SK-N-SH (cell line): ENCODE results near the gene PRKCQ. TPM values are rescaled to one million over a fixed set of nuclear protein-coding genes. Genes with fewer than 3 reads are reported as not detected.

Experiments used
- CTCF ChIA-PET: fragments of 300-600, 350-600 bp; formaldehyde crosslinking; extraction: SDS; loops from one replicate; lab custom pipeline; 2021; lab: Yijun Ruan, JAX
- POLR2A ChIA-PET: fragments of 350-600 bp; sonication (Branson Sonifier 250); formaldehyde crosslinking; extraction: SDS; loops from one replicate; lab custom pipeline; 2020; ENCODE audit warnings: antibody characterized with exemption, inconsistent platforms; lab: Yijun Ruan, JAX
- DNase-seq: peaks from one replicate; pipeline ENCODE4 v3.0.0; 2012
- H2AFZ ChIP-seq: fragments of 200-600 bp; sonication (generic); 2 replicates; pipeline ENCODE4 v1.8.1; 2016; ENCODE audit warnings: antibody characterized with exemption, mild to moderate bottlenecking, low read depth
- H3F3A ChIP-seq: fragments of 200-600 bp; sonication (generic); replicated peaks from 2 replicates; pipeline ENCODE3; 2016; ENCODE audit warnings: antibody characterized with exemption, mild to moderate bottlenecking; ENCODE audit not compliant: insufficient read depth
- H3K27ac ChIP-seq, 2 experiments: fragments of 200-500 bp in 1 of 2; fragments of 200-600 bp in 1 of 2; sonication (Bioruptor generic) in 1 of 2; sonication (generic), shearing (Covaris generic) in 1 of 2; 2 replicates each; pipeline versions ENCODE4 v1.5.1 to v1.6.1; 2014 to 2016; ENCODE audit warnings: low read depth in 2 of 2, inconsistent platforms in 1 of 2, low read length in 1 of 2, mild to moderate bottlenecking in 1 of 2, mixed read lengths in 1 of 2
- H3K27me3 ChIP-seq: fragments of 200-600 bp; sonication (generic), shearing (Covaris generic); 2 replicates; pipeline ENCODE4 v1.6.1; 2016; ENCODE audit warnings: mixed run types; ENCODE audit not compliant: insufficient read depth
- H3K36me3 ChIP-seq, 2 experiments: fragments of 200-500 bp in 1 of 2; fragments of 200-600 bp in 1 of 2; sonication (Bioruptor generic) in 1 of 2; sonication (generic) in 1 of 2; replicated peaks in 1 of 2; 2 replicates each; pipeline versions ENCODE3 to v1.5.1; 2014 to 2016; ENCODE audit warnings: low read length in 1 of 2, mild to moderate bottlenecking in 1 of 2; ENCODE audit not compliant: insufficient read depth in 2 of 2, control insufficient read depth in 1 of 2
- H3K4me1 ChIP-seq, 2 experiments: fragments of 200-500 bp in 1 of 2; fragments of 200-600 bp in 1 of 2; sonication (Bioruptor generic) in 1 of 2; sonication (generic), shearing (Covaris generic) in 1 of 2; 2 replicates each; pipeline versions ENCODE4 v1.5.1 to v1.6.1; 2014 to 2016; ENCODE audit warnings: low read depth in 1 of 2, low read length in 1 of 2, mixed run types in 1 of 2; ENCODE audit not compliant: insufficient read depth in 2 of 2, control insufficient read depth in 1 of 2
- H3K4me2 ChIP-seq: fragments of 200-600 bp; sonication (generic), shearing (Covaris generic); 2 replicates; pipeline ENCODE4 v1.6.1; 2017; ENCODE audit warnings: mixed run types
- H3K4me3 ChIP-seq, 2 experiments: fragments of 200-500 bp in 1 of 2; fragments of 200-600 bp in 1 of 2; sonication (Bioruptor generic) in 1 of 2; sonication (generic), shearing (Covaris generic) in 1 of 2; 2 replicates each; pipeline versions ENCODE4 v1.5.1 to v1.8.1; 2014 to 2016; ENCODE audit warnings: low read depth in 2 of 2, inconsistent platforms in 1 of 2, low read length in 1 of 2, mild to moderate bottlenecking in 1 of 2, mixed read lengths in 1 of 2, moderate library complexity in 1 of 2
- H3K79me2 ChIP-seq: fragments of 200-600 bp; sonication (generic); 2 replicates; pipeline ENCODE4 v1.8.1; 2017; ENCODE audit warnings: mild to moderate bottlenecking; ENCODE audit not compliant: insufficient read depth
- H3K9ac ChIP-seq: fragments of 200-600 bp; sonication (generic); 2 replicates; pipeline ENCODE4 v1.6.1; 2017; ENCODE audit warnings: mixed run types
- H3K9me2 ChIP-seq: fragments of 200-600 bp; sonication (generic); 2 replicates; pipeline ENCODE4 v1.6.1; 2017; ENCODE audit warnings: mixed run types
- H3K9me3 ChIP-seq: fragments of 200-600 bp; sonication (generic); 2 replicates; pipeline ENCODE4 v1.6.1; 2017; ENCODE audit warnings: mixed run types, mild to moderate bottlenecking, moderate library complexity
- H4K20me1 ChIP-seq: fragments of 200-600 bp; sonication (generic); 2 replicates; pipeline ENCODE4 v1.6.1; 2017; ENCODE audit warnings: mild to moderate bottlenecking, mixed run types; ENCODE audit not compliant: insufficient read depth
- EP300 ChIP-seq, 2 experiments: IDR thresholded peaks; 2 replicates each; pipeline versions ENCODE4 v1.4.0 to v1.6.1; 2012; ENCODE audit warnings: borderline replicate concordance in 1 of 2, low read depth in 1 of 2, low read length in 1 of 2
- EZH2phosphoT487 ChIP-seq: fragments of 200-600 bp; sonication (generic); IDR thresholded peaks from 2 replicates; pipeline ENCODE4 v1.6.1; 2017; ENCODE audit warnings: low read depth, mixed run types, mild to moderate bottlenecking, antibody characterized with exemption, moderate library complexity, borderline replicate concordance
- NRF1 ChIP-seq: IDR thresholded peaks from 2 replicates; pipeline ENCODE4 v1.6.1; 2012; ENCODE audit warnings: low read depth, mild to moderate bottlenecking, low read length
- TCF12 ChIP-seq: IDR thresholded peaks from 2 replicates; pipeline ENCODE4 v1.4.0; 2012
- TEAD4 ChIP-seq: IDR thresholded peaks from 2 replicates; pipeline ENCODE4 v1.4.0; 2012; ENCODE audit warnings: mild to moderate bottlenecking, borderline replicate concordance; ENCODE audit not compliant: insufficient read depth
- WGBS: methylation state at CpG from one replicate; pipeline ENCODE4 v1.1.6; 2017; ENCODE audit warnings: low lambda C conversion rate; 5-methylcytosine and 5-hydroxymethylcytosine counted together
- polyA plus RNA-seq, 3 experiments: library from polyadenylated mRNA; depleted of rRNA; stranded (reverse); fragments of >200 nt; gene quantifications; 2 replicates each; pipeline ENCODE4 v1.2.3, GENCODE V29; 2012
- TF ChIP-seq, protein P1 (sequence below): IDR thresholded peaks from 2 replicates; pipeline ENCODE4 v1.4.0; 2012; ENCODE audit warnings: low read depth, borderline replicate concordance
- TF ChIP-seq, protein P2 (sequence below): IDR thresholded peaks from 2 replicates; pipeline ENCODE4 v1.4.0; 2012; ENCODE audit warnings: low read depth, borderline replicate concordance
- TF ChIP-seq, protein P3 (sequence below): fragments of 150-350 bp; IDR thresholded peaks from 2 replicates; pipeline ENCODE4 v1.6.1; 2016; ENCODE audit warnings: mild to moderate bottlenecking, low read depth, low read length

PRKCQ gene
- polyA plus RNA-seq, 1 of the 3 experiments (the other 2 are of a cell fraction), result 0.18 TPM

DNA sequence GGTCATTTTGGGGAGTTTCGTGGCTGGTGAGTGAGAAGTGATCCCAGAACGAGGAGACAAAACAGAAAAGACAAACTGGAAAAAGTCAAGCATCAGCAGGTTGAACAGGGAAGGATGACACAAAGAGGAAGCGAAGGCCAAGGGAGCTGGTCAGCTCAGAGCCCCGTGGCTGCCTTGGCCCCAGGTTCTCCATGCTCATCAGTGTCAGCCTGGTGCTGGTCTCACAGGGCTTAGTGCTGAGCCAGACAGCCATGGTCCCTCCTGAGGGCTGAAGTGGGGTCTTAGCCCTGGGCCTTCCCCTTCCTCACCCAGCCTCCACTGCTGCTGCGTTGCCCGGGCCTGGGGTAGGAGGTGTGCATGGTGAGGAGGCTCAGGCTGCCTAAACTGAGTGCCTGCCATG is 193.7 kb downstream of the PRKCQ start:
- H3K9ac ChIP-seq, result no peak overlapping the region
- H3K4me2 ChIP-seq, result no peak overlapping the region
- H3K27me3 ChIP-seq, result no peaks in the 10 kb centered on the region
- H3F3A ChIP-seq, result peaks cover 10% of the 10 kb centered on the region
- no peaks in the 10 kb centered on the region for H3K9me2 ChIP-seq
- H3K4me1 ChIP-seq, result peaks cover 2 to 12% of the 10 kb centered on the region in 2 experiments; a peak in 3 of 4 replicates
- no peak for DNase-seq
- H3K9me3 ChIP-seq, result peaks cover 4% of the 10 kb centered on the region; the same call in 1 of the 2 replicates
- ChIA-PET CTCF (interaction anchor here (1.9 kb wide), 1 partner anchor 15 kb away, joined by 5 read pairs; no protein-coding TSS in a partner anchor), POLR2A (no interaction called here)
- H3K36me3 ChIP-seq, result no peaks in the 10 kb centered on the region
- no peak overlapping the region for H3K27ac ChIP-seq
- H2AFZ ChIP-seq, result no peak overlapping the region
- no peaks in the 10 kb centered on the region for H3K79me2 ChIP-seq
- no peak for TF ChIP-seq TEAD4
- H4K20me1 ChIP-seq, result no peaks in the 10 kb centered on the region
- no peak overlapping the region for H3K4me3 ChIP-seq
- WGBS, result 73% methylated on average over 4 of the region's 6 CpGs

DNA sequence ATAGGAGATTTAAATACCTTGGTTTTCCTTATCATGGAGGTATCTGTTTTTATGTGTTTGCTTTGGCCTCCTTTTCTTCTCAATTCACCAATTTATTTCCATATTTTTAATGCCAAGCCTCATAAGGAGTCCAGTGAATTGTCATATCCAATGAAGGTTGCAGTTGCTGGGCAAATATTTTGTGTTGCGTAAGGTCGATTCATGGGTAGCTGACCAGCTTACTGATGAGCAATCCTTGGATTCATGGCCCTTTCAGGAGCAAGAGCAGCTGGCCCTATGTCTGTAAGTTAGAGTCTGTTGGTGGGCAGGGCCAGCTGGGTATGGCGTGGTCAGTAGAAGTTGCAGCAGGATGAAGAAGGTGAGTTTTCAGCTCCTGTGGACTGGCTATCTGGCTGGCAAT is 194.4 kb downstream of the PRKCQ start:
- WGBS, result 87% methylated on average over 3 of the region's 3 CpGs
- H3F3A ChIP-seq, result peaks cover 13% of the 10 kb centered on the region
- DNase-seq, result no peak
- H3K36me3 ChIP-seq, result no peaks in the 10 kb centered on the region
- H3K4me2 ChIP-seq, result no peak overlapping the region
- H4K20me1 ChIP-seq, result no peaks in the 10 kb centered on the region
- no peak overlapping the region for H3K27ac ChIP-seq
- TF ChIP-seq EP300 (IDR thresholded peaks at IDR 0.05; ENCODE audit: borderline replicate concordance in 1 of 2, low read depth in 1 of 2, low read length in 1 of 2) (no peak), TCF12 (0 out of 2 replicates have a peak, but pooled peaks have one; percentile 21)
- TF ChIP-seq, all 33 proteins: peak for 1
- H3K9me3 ChIP-seq, result peaks cover 4% of the 10 kb centered on the region; the same call in 1 of the 2 replicates
- H3K27me3 ChIP-seq, result no peaks in the 10 kb centered on the region
- H3K9me2 ChIP-seq, result no peaks in the 10 kb centered on the region
- no peak overlapping the region for H2AFZ ChIP-seq
- H3K4me1 ChIP-seq, result peaks cover 2 to 12% of the 10 kb centered on the region in 2 experiments; a peak in 3 of 4 replicates
- ChIA-PET POLR2A (no interaction called here), CTCF (interaction anchor here (0.9 to 1.9 kb wide), 2 partner anchors 10 to 16 kb away, joined by 3 to 5 read pairs; no protein-coding TSS in a partner anchor)
- no peak overlapping the region for H3K9ac ChIP-seq
- H3K79me2 ChIP-seq, result no peaks in the 10 kb centered on the region
- H3K4me3 ChIP-seq, result no peak overlapping the region

DNA sequence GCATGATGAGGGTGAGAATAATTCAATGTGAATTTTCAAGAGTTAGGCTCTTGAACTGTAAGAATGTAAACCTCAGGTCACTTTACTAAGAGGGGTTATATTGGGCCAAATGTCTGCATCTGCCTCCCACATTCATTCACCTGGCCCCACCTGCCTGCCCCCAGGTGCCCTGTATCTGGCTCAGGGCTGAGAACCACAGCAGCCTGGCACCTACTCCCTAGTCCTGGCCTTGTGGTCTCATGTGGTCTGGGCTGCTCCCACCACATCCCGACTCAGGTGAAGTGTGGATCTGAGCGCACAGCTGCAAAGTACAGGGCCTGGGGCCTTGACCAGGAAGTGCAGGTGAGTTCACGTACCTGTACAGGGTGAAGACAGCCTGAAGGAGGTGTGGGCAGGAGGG is 195.2 kb downstream of the PRKCQ start:
- TF ChIP-seq, protein P1, sequence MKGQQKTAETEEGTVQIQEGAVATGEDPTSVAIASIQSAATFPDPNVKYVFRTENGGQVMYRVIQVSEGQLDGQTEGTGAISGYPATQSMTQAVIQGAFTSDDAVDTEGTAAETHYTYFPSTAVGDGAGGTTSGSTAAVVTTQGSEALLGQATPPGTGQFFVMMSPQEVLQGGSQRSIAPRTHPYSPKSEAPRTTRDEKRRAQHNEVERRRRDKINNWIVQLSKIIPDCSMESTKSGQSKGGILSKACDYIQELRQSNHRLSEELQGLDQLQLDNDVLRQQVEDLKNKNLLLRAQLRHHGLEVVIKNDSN, result no peak
- TF ChIP-seq EZH2phosphoT487 (no peak), NRF1 (no peak)
- TF ChIP-seq, protein P2, sequence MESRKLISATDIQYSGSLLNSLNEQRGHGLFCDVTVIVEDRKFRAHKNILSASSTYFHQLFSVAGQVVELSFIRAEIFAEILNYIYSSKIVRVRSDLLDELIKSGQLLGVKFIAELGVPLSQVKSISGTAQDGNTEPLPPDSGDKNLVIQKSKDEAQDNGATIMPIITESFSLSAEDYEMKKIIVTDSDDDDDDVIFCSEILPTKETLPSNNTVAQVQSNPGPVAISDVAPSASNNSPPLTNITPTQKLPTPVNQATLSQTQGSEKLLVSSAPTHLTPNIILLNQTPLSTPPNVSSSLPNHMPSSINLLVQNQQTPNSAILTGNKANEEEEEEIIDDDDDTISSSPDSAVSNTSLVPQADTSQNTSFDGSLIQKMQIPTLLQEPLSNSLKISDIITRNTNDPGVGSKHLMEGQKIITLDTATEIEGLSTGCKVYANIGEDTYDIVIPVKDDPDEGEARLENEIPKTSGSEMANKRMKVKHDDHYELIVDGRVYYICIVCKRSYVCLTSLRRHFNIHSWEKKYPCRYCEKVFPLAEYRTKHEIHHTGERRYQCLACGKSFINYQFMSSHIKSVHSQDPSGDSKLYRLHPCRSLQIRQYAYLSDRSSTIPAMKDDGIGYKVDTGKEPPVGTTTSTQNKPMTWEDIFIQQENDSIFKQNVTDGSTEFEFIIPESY, result no peak
- TF ChIP-seq, protein P3, sequence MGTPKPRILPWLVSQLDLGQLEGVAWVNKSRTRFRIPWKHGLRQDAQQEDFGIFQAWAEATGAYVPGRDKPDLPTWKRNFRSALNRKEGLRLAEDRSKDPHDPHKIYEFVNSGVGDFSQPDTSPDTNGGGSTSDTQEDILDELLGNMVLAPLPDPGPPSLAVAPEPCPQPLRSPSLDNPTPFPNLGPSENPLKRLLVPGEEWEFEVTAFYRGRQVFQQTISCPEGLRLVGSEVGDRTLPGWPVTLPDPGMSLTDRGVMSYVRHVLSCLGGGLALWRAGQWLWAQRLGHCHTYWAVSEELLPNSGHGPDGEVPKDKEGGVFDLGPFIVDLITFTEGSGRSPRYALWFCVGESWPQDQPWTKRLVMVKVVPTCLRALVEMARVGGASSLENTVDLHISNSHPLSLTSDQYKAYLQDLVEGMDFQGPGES, result no peak
- Histone ChIP-seq H3K4me3 (no peak overlapping the region), H3K4me2 (no peak overlapping the region), H3K9me2 (no peaks in the 10 kb centered on the region), H3K9me3 (no peaks in the 10 kb centered on the region), H3K36me3 (no peaks in the 10 kb centered on the region), H3F3A (peaks cover 13% of the 10 kb centered on the region), H2AFZ (no peak overlapping the region), H3K27ac (no peak overlapping the region), H3K9ac (no peak overlapping the region), H3K4me1 (peaks cover 2 to 12% of the 10 kb centered on the region in 2 experiments; a peak in 3 of 4 replicates), H3K27me3 (no peaks in the 10 kb centered on the region), H3K79me2 (no peaks in the 10 kb centered on the region), H4K20me1 (no peaks in the 10 kb centered on the region)
- ChIA-PET CTCF (interaction anchor here (0.9 to 1.9 kb wide), 2 partner anchors 11 to 17 kb away, joined by 3 to 5 read pairs; no protein-coding TSS in a partner anchor), POLR2A (no interaction called here)
- no CpG with 5 or more reads among the region's 3 CpGs for WGBS
- no peak for DNase-seq
